GM21360 (cell line): ENCODE results near the gene KIAA0586.

Source experiments
- ATAC-seq: cut with Tn5 transposase; IDR thresholded peaks from one replicate; pipeline ENCODE4 v1.9.1; 2021; ENCODE audit warnings: mild to moderate bottlenecking, moderate library complexity; ENCODE audit not compliant: unreplicated experiment

The KIAA0586 gene

DNA sequence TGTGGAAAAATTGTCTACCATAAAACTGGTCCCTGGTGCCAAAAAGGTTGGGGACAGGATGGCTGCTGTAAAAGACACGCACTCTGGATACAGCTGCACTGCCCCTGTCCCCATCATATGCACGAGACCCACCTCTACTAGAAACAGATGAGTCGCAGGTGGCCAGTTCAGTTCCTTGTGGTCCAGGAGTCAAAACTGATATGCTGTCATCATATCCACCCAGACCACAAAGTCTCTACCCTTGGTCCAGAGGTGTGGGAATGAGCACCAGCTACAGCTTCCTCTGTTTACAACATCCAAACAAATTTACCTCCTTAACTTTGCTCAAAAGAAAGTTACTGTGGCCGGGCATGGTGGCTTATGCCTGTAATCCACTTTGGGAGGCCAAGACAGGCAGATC, 166.5 kb downstream of the KIAA0586 start:
- no peak for ATAC-seq

DNA sequence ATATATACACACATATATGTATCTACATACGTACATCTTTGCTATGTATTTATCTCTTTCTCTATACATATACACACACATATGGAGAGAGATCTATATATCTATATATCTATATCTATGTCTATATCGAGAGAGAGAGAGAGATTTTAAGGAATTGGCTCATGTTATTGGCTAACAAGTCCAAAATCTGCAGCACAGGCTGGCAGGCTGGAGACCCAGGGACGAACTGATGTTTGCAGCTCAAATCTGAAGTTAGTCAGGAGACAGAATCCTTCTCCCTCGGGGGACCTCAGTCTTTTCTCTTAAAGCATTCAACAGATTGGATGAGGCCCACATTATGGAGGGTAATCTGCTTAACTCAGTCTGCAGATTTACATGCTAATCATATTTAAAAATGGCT, 169.5 kb downstream of the KIAA0586 start:
- no peak for ATAC-seq

DNA sequence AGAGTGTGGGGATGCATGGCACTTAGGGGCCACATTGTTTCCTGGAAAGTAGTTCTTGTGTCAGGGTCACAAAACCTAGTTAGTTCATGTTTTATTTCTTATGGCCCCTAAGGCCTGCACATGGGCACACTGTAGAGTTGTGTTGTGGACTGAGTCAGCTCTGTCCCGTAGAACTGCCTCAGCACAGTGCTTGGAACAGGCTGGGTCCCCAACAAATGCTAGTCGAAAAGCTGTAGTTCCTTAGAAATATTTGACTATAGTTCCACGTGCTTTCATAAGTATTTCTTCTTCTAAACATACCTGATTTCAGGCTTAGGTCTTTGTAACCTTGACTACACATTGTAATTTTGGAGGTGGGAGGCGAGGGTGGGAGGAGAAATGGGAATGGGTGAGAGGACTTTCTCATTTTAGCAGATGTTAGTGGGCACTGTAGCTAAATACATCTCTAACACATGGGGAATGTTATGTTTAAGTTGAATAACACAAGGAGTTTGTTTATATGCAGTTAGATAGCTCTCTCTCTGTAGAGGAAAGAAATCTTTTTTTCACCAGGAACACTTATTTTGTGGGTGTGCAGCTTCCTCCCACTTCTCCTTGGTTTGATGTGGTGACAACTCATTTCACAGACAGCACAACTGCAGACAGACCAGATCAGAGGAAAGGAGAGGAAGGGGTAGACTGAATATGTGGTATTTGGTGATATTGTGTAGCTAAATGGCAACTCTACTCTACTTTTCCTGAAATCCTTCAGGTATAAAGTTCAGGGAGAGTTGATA, 170.7 kb downstream of the KIAA0586 start:
- no peak for ATAC-seq

DNA sequence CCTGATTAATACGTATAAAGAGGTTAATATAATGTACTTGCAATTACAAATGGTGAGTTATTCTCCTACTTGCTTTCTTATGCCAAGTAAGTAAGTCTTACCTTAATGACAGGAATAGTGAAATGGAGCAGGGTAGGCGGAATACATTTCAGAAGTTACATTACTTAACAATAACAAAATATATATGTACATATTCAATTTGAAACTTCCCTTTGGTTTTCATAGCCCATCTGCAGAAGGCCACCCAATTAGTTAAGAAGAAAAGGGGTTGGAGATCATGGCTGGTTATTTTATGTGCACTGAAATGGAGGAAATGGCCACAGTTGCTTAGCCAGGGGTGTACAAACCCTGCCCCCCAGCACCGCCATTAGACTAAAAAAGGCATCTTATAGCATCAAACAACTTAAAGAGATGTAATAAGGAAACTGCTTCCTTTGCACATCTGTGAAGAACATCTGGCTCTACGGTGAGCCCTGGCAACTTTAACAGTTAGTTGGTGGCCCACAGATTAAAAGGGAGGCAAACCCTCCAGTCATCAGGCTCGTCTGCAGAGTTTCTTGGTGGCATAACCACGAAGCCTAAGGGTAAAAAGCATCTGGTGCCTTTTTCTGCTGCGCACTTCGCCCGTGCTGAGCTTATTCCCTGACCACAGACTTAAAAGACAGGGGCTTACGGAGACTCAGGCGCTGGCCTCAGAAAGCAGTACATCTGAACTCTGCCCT, 171.4 kb downstream of the KIAA0586 start:
- no peak for ATAC-seq

DNA sequence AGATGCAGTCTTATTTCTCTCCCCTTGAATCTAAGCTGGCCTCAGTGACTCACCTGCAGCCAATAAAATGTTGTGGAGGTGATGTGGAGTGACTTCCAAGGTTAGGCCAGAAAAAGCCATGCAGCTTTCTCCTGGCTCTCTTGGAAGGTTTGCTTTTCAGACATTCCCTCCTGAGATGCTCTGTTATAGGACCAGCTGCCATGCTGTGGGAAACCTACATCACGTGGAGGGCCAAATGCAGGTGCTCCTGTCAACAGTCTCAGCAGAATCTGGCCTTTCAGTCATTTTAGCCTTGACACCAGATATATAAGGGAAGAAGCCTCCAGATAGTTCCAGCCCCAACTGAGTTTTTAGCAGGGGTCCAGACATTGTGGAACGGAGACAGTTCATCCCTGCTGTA, 172.2 kb downstream of the KIAA0586 start:
- no peak for ATAC-seq
